GM18508 (cell line): Measurements from ENCODE around the gene ZSCAN20.

Experiments
- ATAC-seq: cut with Tn5 transposase; IDR thresholded peaks from one replicate; pipeline ENCODE4 v1.9.1; 2021; ENCODE audit warnings: moderate number of reproducible peaks; ENCODE audit not compliant: insufficient read depth, unreplicated experiment

Gene ZSCAN20

GRCh38 chr1:33472269-33472980 is at the start of gene ZSCAN20:
Gene ZSCAN20, plus strand, starts transcription at chr1:33472645. Its CDS starts 6,644 bp downstream, at chr1:33479289.
- ATAC-seq = peak; percentile 86

GRCh38 chr1:33424205-33424604 is 48.2 kb upstream of the ZSCAN20 start:
- ATAC-seq = no peak

DNA sequence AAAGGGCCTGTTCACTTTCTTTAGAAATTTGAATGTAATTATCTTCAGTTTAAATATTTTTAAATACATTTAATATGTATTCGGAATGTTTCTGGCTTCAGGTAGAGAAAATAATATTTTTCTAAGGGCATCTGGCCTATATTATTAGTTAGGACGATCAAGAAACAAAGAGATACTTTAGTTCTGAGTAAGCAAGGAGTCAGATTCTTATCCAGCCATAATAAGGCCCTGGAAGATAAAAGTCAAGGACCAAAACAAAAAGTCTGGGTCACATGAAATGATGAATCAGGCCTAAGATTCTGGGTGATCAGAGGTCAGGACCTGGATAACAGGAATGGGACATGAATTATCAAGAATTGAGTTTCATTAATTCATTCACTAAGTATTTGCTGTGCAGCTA is 47.8 kb upstream of the ZSCAN20 start:
- ATAC-seq = no peak

GRCh38 chr1:33425900-33426299 is 46.5 kb upstream of the ZSCAN20 start:
- ATAC-seq = no peak

DNA sequence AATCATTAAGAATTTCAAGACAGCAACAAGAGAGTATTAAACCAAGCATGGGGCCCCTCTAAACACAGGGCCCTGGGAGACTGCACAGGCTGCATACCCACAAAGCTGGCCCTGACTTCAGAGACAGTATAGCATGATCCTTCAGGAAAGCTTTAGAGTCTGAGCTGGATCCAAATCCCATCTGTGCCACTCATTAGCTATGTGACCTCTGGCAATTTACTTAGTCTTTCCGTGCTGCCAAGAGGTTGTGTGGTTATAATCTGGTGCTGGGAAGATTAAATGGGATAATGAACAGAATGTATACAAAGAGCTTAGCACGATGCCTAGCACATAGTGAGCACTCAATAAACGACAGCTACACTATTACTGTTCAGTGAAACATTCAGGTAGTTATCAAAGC is 45.5 kb upstream of the ZSCAN20 start:
- no peak for ATAC-seq

DNA sequence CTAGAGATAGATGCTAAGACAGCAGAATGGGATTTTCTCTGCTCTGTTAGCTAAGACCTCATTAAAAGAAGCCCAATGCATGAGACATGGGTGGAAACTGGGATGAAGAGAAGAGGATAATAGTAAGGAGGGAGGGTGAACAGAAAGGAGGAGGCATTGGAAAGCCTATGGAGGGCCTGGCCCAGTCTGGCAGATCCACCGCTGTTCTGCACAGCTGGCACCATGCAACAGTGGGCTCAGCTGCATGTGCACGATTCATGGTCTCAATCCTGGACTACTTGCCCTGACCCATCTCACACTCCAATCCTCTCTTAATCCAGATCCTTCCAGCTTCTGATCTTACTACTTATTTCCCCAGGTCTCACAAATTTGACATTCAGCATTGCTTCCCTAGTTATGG is 43.8 kb upstream of the ZSCAN20 start:
- ATAC-seq = no peak

- no peak for ATAC-seq
These were observed 43.1 kb upstream of the ZSCAN20 start for GRCh38 chr1:33429332-33429731.

DNA sequence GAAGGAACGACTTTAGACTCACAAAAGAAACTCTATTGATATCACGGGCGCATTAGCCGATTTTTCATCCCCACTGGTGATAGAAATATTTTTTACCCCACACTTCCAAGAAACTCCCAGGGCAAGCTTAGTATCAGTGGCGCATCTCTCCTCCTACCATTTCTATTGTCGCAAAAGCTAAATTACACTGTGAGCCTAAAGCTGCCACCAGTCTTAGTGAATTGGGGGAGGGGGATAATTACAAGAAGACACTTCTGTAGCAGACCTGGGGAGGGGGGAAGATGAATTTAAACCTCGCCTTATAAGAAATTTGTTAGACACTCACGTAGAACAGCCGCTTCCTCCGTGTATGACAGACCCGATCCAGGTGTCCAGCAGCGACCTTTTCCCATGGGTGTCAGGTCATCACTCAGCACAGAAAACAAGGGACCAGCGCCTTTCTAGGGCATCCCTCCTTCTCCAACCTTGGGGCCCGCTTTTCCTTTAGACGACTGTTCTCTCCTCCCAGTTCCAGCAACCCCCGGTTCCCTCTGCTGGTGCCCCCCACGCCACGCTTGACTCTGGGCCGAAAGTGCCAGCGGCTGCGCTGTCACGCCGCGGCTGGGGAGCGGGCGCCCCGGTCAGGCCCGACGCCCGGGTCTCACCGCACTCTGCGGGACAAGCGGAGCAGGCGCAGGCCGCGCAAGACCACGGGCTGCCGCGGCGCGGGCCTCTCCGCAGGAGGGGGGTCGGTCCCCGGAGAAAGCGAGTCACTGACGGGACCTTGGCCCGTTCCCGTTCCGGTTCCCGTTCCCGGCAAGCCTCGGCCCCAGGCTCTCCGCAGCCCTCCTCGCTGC is 42.4 kb upstream of the ZSCAN20 start:
- ATAC-seq = no peak

DNA sequence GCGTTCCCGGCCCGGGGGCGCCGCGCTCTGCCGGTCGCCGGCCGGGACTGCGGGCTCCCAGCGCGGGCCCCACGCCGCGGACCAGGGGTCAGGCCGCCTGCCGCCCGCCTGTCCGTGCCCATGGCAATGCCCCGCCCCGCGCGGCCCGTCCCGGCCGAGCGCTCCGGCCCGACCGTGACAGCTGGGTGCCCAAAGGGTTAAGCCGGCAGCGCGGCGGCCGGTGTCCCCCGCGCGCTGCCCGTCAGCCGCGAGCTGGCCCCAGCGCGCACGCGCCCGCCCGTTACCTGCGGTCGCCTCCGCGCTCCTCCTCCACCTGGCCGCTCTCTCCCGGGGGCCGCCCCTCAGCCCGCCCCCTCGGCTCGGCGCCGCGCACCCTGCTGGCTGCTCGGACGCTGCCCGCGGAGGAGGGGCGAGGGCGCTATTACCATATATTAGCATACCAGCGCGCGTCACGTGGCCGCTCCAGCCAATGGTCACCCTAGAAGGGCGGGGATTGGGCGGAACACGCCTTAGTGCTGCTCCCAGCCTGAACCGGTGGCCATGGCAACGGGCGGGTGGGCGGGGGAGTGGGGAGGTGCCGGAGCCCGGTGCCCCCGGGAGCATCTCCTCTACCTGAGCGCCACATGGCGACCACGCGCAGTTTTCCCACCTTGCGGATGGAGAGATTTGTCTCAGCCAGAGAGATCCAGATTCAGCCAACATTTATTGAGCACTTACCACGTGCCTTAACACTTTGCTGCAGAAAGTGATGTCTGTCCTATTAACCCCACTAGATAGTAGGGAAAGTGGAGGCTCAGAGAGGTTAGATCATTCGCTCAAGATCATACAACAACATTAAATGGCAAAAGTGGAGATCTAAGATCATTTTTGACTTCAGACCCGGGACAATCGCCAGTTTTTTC is 41.5 kb upstream of the ZSCAN20 start, which contains the start of gene PHC2:
Gene PHC2, minus strand, starts transcription at position 404 of the 902 bp plus-strand sequence. CDS start 55,556 bp downstream, outside the sequence.
- peak; percentile 68 for ATAC-seq

DNA sequence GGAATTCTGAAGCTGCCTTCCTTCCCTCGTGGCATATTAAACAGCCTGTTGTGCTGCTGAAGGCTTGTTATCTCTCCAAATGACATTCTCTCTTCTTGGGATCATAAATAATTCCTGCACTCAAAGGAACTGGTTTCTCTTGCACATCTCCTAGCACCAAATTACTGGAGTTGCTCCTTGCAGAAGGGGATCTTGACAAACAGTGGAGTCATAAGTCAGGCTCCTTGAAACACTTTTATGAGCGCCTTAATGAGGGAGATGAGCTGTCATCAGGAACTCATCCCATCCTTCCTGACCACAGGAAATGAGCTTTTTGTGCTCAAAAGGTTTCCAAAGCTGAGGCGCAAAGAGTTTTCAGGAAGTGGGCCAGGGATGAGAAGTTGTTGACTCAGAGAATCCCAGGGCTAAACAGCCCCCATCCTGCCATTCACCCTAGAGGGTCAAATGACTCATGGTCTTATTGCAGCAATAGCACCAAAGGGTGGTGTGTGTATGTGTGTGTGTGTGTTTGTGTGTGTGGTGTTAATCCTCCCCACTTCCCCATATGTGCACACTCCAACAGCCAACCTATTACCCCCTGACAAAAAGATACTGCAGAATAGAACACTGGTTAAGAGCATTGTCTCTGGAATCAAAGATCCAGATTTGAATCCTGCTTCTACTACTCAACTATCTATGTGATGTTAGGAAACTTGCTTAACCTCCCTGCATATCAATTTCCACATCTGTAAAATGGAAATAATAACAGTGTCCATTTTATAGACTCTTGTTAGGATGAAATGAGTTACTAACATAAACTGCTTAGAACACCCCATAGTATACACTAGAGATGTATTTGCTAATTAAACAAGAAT is 38.7 kb upstream of the ZSCAN20 start:
- no peak for ATAC-seq

- no peak for ATAC-seq
These were observed 38.1 kb upstream of the ZSCAN20 start for GRCh38 chr1:33434363-33434750.

DNA sequence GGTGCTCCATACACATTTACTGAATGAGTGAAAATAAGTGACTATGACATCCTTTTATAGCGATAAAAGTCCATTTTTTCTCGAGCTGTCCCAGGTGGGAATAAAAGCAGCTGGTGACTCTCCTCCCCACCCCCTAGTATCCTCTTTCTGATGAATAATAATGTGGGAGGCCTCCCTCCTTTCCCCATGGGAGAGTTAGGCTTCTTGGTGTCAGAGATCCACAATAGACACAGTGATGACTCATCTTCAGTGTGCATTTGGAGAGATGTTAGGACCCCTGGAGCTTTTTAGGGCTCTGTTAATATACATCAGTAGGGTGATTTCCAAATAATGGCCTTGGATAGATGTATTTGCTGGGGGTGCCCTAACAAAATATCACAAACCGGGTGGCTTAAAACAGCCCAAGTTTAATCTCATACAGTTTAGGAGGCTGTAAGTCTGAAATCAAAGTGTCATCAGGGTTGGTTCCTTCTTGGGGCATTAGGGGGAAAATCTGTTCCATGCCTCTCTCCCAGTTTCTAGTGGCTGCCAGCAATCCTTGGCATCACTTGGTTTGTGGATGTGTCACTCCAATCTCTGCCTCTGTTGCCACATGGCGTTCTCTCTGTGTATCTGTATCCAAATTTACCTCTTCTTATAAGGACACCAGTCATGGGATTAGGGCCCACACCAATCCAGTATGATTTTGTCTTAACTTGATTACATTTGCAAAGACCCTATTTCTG is 37.2 kb upstream of the ZSCAN20 start:
- ATAC-seq = no peak

- ATAC-seq = no peak
These were observed 35.7 kb upstream of the ZSCAN20 start for GRCh38 chr1:33436557-33437285.

- no peak for ATAC-seq
These were observed 33.9 kb upstream of the ZSCAN20 start for GRCh38 chr1:33438364-33439160.

DNA sequence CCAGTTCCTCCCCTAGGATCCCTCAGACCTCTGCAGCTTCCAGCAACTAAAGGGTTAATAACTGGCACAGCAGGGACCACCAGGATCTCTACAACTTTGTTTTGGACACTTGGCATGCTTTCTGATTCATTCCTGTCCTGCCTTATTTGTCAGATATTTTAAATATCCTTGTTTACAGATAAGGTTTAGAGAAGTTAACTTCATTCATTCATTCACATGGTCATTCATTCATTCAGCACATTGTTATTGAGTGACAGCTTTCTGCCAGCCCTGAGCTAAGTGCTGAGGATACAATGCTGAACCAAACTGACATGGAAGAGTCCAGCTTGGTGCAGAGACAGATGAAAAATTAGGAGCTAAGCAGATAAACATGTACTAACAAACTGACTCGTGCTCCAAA is 32.8 kb upstream of the ZSCAN20 start:
- no peak for ATAC-seq

DNA sequence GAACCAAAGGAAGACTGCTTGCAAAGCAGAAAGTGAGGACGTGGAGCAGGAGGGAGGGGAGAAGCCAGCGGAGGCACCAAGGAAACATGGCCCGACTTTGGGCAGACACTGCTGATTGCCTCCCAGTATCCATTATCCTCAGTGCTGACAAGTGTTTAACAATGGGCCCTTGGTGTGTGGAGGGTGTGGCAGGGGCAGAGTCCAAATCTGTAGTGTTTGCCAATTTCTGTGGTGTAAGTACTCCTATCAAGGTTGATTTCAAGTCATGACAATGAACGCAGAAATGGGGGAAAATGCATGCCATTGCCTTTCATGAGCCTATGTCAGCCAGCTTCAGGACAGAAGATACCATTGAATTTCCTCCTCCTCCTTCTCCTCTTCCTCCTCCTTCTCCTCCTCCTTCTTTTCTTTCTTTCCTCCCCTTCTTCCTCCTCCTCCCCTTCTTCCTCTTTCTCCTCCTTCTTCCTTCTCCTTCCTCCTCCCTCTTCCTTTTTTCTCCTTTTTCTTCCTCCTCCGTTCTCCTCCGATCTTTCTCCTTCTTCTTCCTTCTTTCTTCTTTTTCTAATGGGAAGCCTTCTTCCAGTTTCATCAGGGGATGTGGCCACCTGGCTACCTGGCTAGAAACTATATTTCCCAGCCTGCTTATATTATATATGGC is 31.2 kb upstream of the ZSCAN20 start:
- ATAC-seq = no peak

DNA sequence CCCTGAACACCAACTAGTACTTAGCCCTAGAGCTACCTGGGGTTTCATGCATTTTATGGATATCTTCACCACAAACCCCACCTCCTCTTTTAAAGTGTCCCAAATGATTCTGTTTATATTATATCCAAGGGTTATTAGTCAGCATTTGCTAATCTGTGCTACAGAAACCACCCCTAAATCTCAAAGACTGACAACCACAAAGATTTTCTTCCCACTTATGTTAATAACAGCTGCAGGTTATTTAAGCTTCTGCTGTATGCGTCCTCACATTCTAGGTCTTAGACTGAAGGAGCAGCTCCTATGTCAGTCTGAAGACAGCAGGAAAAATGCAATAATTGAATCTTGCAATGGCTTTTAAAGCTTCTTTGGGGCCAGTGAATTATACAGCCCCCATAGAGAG is 30.3 kb upstream of the ZSCAN20 start:
- no peak for ATAC-seq
